Right forelimb (tissue), 1 donor: Measurements from ENCODE around the gene PAK5.
"Not testable (repeated sequence)": the region's sequence is repeated elsewhere in the genome, so short reads cannot be mapped to it uniquely, and the experiment has no call there.

ENCODE experiments used
- DNase-seq: peaks from one replicate; pipeline ENCODE4 v3.0.0-alpha.2; 2018

The PAK5 gene

GRCh38 chr20:9677100-9677623, 161.7 kb downstream of the PAK5 start:
- DNase-seq = no peak

- no peak for DNase-seq
Measured at GRCh38 chr20:9672981-9673380, 165.9 kb downstream of the PAK5 start.

- DNase-seq = no peak
Measured at GRCh38 chr20:9672027-9672426, 166.8 kb downstream of the PAK5 start.

- DNase-seq = no peak
Measured at GRCh38 chr20:9668381-9668780, 170.5 kb downstream of the PAK5 start.

- no peak for DNase-seq
Measured at GRCh38 chr20:9663423-9663822, 175.5 kb downstream of the PAK5 start.

GRCh38 chr20:9660236-9660868, 178.5 kb downstream of the PAK5 start:
- DNase-seq = no peak

GRCh38 chr20:9647741-9648140, 191.1 kb downstream of the PAK5 start:
- DNase-seq = no peak

GRCh38 chr20:9646375-9646774, 192.5 kb downstream of the PAK5 start:
- DNase-seq = no peak

- DNase-seq = no peak
Measured at GRCh38 chr20:9642882-9643281, 196.0 kb downstream of the PAK5 start.

GRCh38 chr20:9641499-9642000, 197.3 kb downstream of the PAK5 start:
- DNase-seq = not testable (repeated sequence)

- DNase-seq = no peak
Measured at GRCh38 chr20:9637889-9638288, 201.0 kb downstream of the PAK5 start.

- DNase-seq = no peak
Measured at GRCh38 chr20:9635750-9636149, 203.1 kb downstream of the PAK5 start.

GRCh38 chr20:9634327-9634726, 204.5 kb downstream of the PAK5 start:
- DNase-seq = no peak

- DNase-seq = no peak
Measured at GRCh38 chr20:9632991-9633390, 205.9 kb downstream of the PAK5 start.

- DNase-seq = no peak
Measured at GRCh38 chr20:9632265-9632664, 206.6 kb downstream of the PAK5 start.

- DNase-seq = no peak
Measured at GRCh38 chr20:9630554-9630953, 208.3 kb downstream of the PAK5 start.

GRCh38 chr20:9629831-9630230, 209.0 kb downstream of the PAK5 start:
- DNase-seq = no peak

GRCh38 chr20:9628589-9628988, 210.3 kb downstream of the PAK5 start:
- no peak for DNase-seq

- no peak for DNase-seq
Measured at GRCh38 chr20:9628141-9628540, 210.7 kb downstream of the PAK5 start.

GRCh38 chr20:9627219-9627618, 211.7 kb downstream of the PAK5 start:
- DNase-seq = no peak

GRCh38 chr20:9626357-9626756, 212.5 kb downstream of the PAK5 start:
- no peak for DNase-seq

GRCh38 chr20:9617940-9618339, 220.9 kb downstream of the PAK5 start:
- no peak for DNase-seq

GRCh38 chr20:9616833-9617461, 221.9 kb downstream of the PAK5 start:
- DNase-seq = peak; percentile 63

- no peak for DNase-seq
Measured at GRCh38 chr20:9616455-9616805, 222.4 kb downstream of the PAK5 start.
